IMR-90 (cell line): ENCODE measurements around the gene PAM16. TPM values are rescaled to one million over a fixed set of nuclear protein-coding genes. Genes with fewer than 3 reads are reported as not detected.

Experiments
- ATAC-seq: fragments of 200-7000 bp; cut with Tn5 transposase; 2 replicates; pipeline ENCODE4 v1.9.1; 2020; ENCODE audit warnings: low read depth, mild to moderate bottlenecking, moderate library complexity
- BruUV-seq: library from RNA; stranded (reverse); fragments of 400-500 nt; replicated peaks from 2 replicates; lab custom pipeline; 2021; lab: Mats Ljungman, UMichigan
- CTCF ChIA-PET: fragments of 300-600 bp; formaldehyde crosslinking; extraction: SDS; loops from one replicate; lab custom pipeline; 2021; ENCODE audit warnings: antibody characterized with exemption; lab: Yijun Ruan, JAX
- POLR2A ChIA-PET: fragments of 300-600 bp; sonication (Branson Sonifier 250); formaldehyde crosslinking; loops from one replicate; lab custom pipeline; 2022; ENCODE audit warnings: antibody characterized with exemption; ENCODE audit not compliant: unreplicated experiment; lab: Charles Lee
- DNase-seq: peaks from one replicate; pipeline ENCODE4 v3.0.0; 2013
- H2AFZ ChIP-seq: replicated peaks from 2 replicates; pipeline ENCODE3; 2013; ENCODE audit warnings: low read length, mild to moderate bottlenecking; ENCODE audit not compliant: poor library complexity
- H2AK5ac ChIP-seq: 2 replicates; pipeline ENCODE4 v1.6.1; 2013; ENCODE audit warnings: low read depth, low read length, inconsistent platforms
- H2AK9ac ChIP-seq: replicated peaks from 2 replicates; pipeline ENCODE3; 2013; ENCODE audit warnings: mild to moderate bottlenecking, low read depth, low read length, moderate library complexity; ENCODE audit not compliant: poor library complexity
- H2BK120ac ChIP-seq: 2 replicates; pipeline ENCODE4 v1.6.1; 2013; ENCODE audit warnings: low read depth, low read length, inconsistent platforms
- H2BK15ac ChIP-seq: 3 replicates; pipeline ENCODE4 v1.6.1; 2013; ENCODE audit warnings: low read depth, low read length, inconsistent platforms
- H2BK20ac ChIP-seq: 2 replicates; pipeline ENCODE4 v1.6.1; 2013; ENCODE audit warnings: low read depth, mild to moderate bottlenecking, inconsistent platforms, low read length, moderate library complexity
- H2BK5ac ChIP-seq: 2 replicates; pipeline ENCODE4 v1.6.1; 2013; ENCODE audit warnings: mild to moderate bottlenecking, low read depth, low read length, inconsistent platforms; ENCODE audit not compliant: poor library complexity, severe bottlenecking
- H3K14ac ChIP-seq: replicated peaks from 2 replicates; pipeline ENCODE4 v1.6.1; 2013; ENCODE audit warnings: low read depth, low read length, inconsistent platforms
- H3K18ac ChIP-seq: 2 replicates; pipeline ENCODE4 v1.6.1; 2013; ENCODE audit warnings: low read depth, low read length, control low read depth
- H3K23ac ChIP-seq: 2 replicates; pipeline ENCODE4 v1.6.1; 2013; ENCODE audit warnings: low read depth, low read length, inconsistent platforms
- H3K27ac ChIP-seq: 2 replicates; pipeline ENCODE4 v1.5.1; 2013; ENCODE audit warnings: mild to moderate bottlenecking, control low read depth, low read length; ENCODE audit not compliant: insufficient read depth
- H3K27me3 ChIP-seq: 2 replicates; pipeline ENCODE4 v1.6.1; 2013; ENCODE audit warnings: low read length; ENCODE audit not compliant: control insufficient read depth, insufficient read depth
- H3K36me3 ChIP-seq: 2 replicates; pipeline ENCODE4 v1.6.1; 2013; ENCODE audit warnings: low read length, mixed read lengths; ENCODE audit not compliant: control insufficient read depth, insufficient read depth
- H3K4ac ChIP-seq: 2 replicates; pipeline ENCODE4 v1.6.1; 2013; ENCODE audit warnings: low read depth, low read length, inconsistent platforms
- H3K4me1 ChIP-seq: 2 replicates; pipeline ENCODE4 v1.6.1; 2013; ENCODE audit warnings: low read length, mixed read lengths; ENCODE audit not compliant: control insufficient read depth, insufficient read depth
- H3K4me2 ChIP-seq: 2 replicates; pipeline ENCODE4 v1.6.1; 2013; ENCODE audit warnings: low read depth, mild to moderate bottlenecking, control low read depth, low read length, moderate library complexity
- H3K4me3 ChIP-seq: 2 replicates; pipeline ENCODE4 v1.5.1; 2013; ENCODE audit warnings: low read depth, mild to moderate bottlenecking, control low read depth, low read length, moderate library complexity; ENCODE audit not compliant: insufficient read depth
- H3K56ac ChIP-seq: 2 replicates; pipeline ENCODE4 v1.6.1; 2013; ENCODE audit warnings: low read length, inconsistent platforms; ENCODE audit not compliant: insufficient read depth; ENCODE audit errors: extremely low read depth
- H3K79me1 ChIP-seq, 2 experiments: 2 replicates each; pipeline ENCODE4 v1.6.1; 2013; ENCODE audit warnings: low read length in 2 of 2, inconsistent platforms in 1 of 2, low read depth in 1 of 2
- H3K9ac ChIP-seq: 2 replicates; pipeline ENCODE4 v1.6.1; 2013; ENCODE audit warnings: low read depth, low read length, control low read depth
- H3K9me1 ChIP-seq: 2 replicates; pipeline ENCODE4 v1.6.1; 2013; ENCODE audit warnings: low read length, inconsistent platforms; ENCODE audit not compliant: insufficient read depth
- H3K9me3 ChIP-seq: 2 replicates; pipeline ENCODE4 v1.6.1; 2013; ENCODE audit warnings: low read length; ENCODE audit not compliant: control insufficient read depth, insufficient read depth
- H4K20me1 ChIP-seq: 2 replicates; pipeline ENCODE4 v1.6.1; 2013; ENCODE audit warnings: low read length, inconsistent platforms; ENCODE audit not compliant: insufficient read depth
- H4K5ac ChIP-seq: 2 replicates; pipeline ENCODE4 v1.6.1; 2013; ENCODE audit warnings: mild to moderate bottlenecking, low read depth, low read length, control low read depth
- H4K8ac ChIP-seq, 2 experiments: 2 replicates each; pipeline ENCODE4 v1.6.1; 2013; ENCODE audit warnings: low read depth in 2 of 2, low read length in 2 of 2, control low read depth in 1 of 2, inconsistent platforms in 1 of 2
- H4K91ac ChIP-seq: 2 replicates; pipeline ENCODE4 v1.6.1; 2013; ENCODE audit warnings: low read depth, low read length, inconsistent platforms; ENCODE audit not compliant: insufficient read depth
- BHLHE40 ChIP-seq: fragments of 150-350 bp; IDR thresholded peaks from 2 replicates; pipeline ENCODE4 v1.6.1; 2016; ENCODE audit warnings: mild to moderate bottlenecking, low read depth, low read length
- CHD1 ChIP-seq: IDR thresholded peaks from 2 replicates; pipeline ENCODE4 v1.6.1; 2012; ENCODE audit warnings: low read depth, low read length, improper control_type of control experiment
- FOS ChIP-seq: fragments of 150-350 bp; IDR thresholded peaks from 2 replicates; pipeline ENCODE4 v1.6.1; 2016; ENCODE audit warnings: low read depth, low read length
- POLR2A ChIP-seq: IDR thresholded peaks from 2 replicates; pipeline ENCODE4 v1.6.1; 2012; ENCODE audit warnings: mild to moderate bottlenecking, low read depth, low read length
- RAD21 ChIP-seq: IDR thresholded peaks from 2 replicates; pipeline ENCODE4 v1.6.1; 2012; ENCODE audit warnings: low read length, improper control_type of control experiment
- RCOR1 ChIP-seq: IDR thresholded peaks from 2 replicates; pipeline ENCODE4 v1.6.1; 2012; ENCODE audit warnings: mild to moderate bottlenecking, low read length, improper control_type of control experiment; ENCODE audit not compliant: insufficient replicate concordance
- WGBS, 2 experiments: methylation state at CpG; one replicate each; pipeline versions ENCODE4 v1.1.5 to v1.1.7; 2013; ENCODE audit warnings: missing lambda C conversion rate in 2 of 2; ENCODE audit not compliant: insufficient read length in 1 of 2; ENCODE audit errors: extremely low coverage in 2 of 2; 5-methylcytosine and 5-hydroxymethylcytosine counted together
- dilution Hi-C: fragments of 300-500 bp; cut with HindIII; formaldehyde crosslinking; loops from one replicate; pipeline ENCODE4 v1.14.3; 2018; ENCODE audit warnings: low sequenced_read_pairs; ENCODE audit not compliant: unreplicated experiment
- in situ Hi-C: fragments of 300-500 bp; cut with MboI; formaldehyde crosslinking; loops from 3 replicates; pipeline ENCODE4 v1.14.3; 2019; ENCODE audit warnings: low sequenced_read_pairs, inconsistent platforms, mixed read lengths
- intact Hi-C: fragments of 100-400 bp; cut with micrococcal nuclease; formaldehyde crosslinking; loops from 2 replicates; pipeline ENCODE4 v1.10.0; 2022
- polyA plus RNA-seq, 3 experiments: library from polyadenylated mRNA; depleted of rRNA; stranded (reverse); fragments of >200 nt; gene quantifications; 2 replicates each; pipeline ENCODE4 v1.2.3, GENCODE V29; 2012; ENCODE audit warnings: low replicate concordance in 1 of 3
- total RNA-seq: library from RNA; depleted of rRNA; stranded (reverse); fragments of >200 nt; gene quantifications from 2 replicates; pipeline ENCODE4 v1.2.3, GENCODE V29; 2012
- TF ChIP-seq, protein P1 (sequence below): fragments of 150-350 bp; IDR thresholded peaks from 2 replicates; pipeline ENCODE4 v1.6.1; 2016; ENCODE audit warnings: low read depth, mild to moderate bottlenecking, low read length, moderate library complexity, borderline replicate concordance

Gene PAM16
- total and polyA plus RNA-seq, 2 of the 4 experiments (the other 2 are of a cell fraction), result 17.9 to 48.4 TPM

DNA sequence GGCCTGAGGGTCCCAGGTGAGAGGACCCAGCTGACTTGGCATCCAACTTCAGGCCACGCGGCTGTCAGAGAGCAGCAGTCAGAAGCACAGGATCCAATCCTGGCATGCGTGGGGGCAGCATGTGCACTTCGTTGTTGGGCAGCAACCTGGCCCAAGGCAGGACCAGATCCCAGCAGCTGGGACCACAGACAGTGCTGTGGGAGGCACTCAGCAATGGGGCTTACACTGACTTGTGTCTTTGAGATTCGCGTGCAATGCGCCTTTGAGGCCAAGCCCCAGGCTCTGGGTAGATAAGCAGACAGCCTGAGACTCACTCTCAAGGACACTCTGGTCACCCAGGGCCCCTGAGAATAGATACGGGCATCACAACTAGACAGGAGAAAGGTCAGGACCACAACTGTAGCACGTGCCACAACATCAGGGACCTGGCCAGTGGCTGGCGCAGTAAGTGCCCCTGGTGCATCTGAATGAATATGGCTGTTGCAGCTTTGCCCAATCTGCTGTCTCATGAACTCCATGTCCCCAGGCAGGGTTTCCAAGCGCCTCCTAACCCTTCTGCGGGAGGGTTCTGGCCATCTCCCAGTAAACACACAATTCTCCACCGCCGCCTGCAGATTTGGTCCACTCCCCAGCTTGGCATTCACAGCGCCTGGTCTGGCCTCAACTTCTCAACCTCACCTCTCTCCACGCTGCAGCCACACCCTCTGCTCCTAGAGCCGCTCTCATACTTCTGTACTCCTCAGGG, 3.2 kb downstream of the PAM16 start:
- Histone ChIP-seq H2BK5ac (no peak overlapping the region), H3K14ac (no peak overlapping the region), H3K56ac (no peak overlapping the region), H3K4me2 (no peak overlapping the region), H3K79me1 (peaks cover 33 to 75% of the 10 kb centered on the region in 2 experiments), H2BK20ac (no peak overlapping the region), H3K36me3 (peaks cover 1% of the 10 kb centered on the region; the same call in 1 of the 2 replicates), H3K9ac (no peak overlapping the region), H4K5ac (no peak overlapping the region), H3K27ac (no peak overlapping the region), H2BK120ac (no peak overlapping the region), H3K23ac (no peak overlapping the region), H2BK15ac (no peak overlapping the region), H3K9me3 (no peaks in the 10 kb centered on the region), H3K18ac (no peak overlapping the region), H3K4me3 (no peak overlapping the region), H4K8ac (no peak overlapping the region), H3K9me1 (peaks cover 12% of the 10 kb centered on the region; the same call in 1 of the 2 replicates), H3K4me1 (peaks cover 10% of the 10 kb centered on the region), H2AK9ac (no peak overlapping the region), H4K91ac (no peak overlapping the region), H3K4ac (no peak overlapping the region), H2AFZ (no peak overlapping the region), H2AK5ac (no peak overlapping the region), H3K27me3 (no peaks in the 10 kb centered on the region), H4K20me1 (peaks cover 63% of the 10 kb centered on the region)
- dilution Hi-C loops (no loop called here), intact Hi-C loops (loop anchor here (2.0 kb wide), 1 partner anchor 25 kb away; no protein-coding TSS in a partner anchor), in situ Hi-C loops (no loop called here)
- WGBS, 2 experiments, result 88% methylated on average over 10 of the region's 17 CpGs; no CpG with 5 or more reads in 1 of the 2 experiments
- ChIA-PET POLR2A (no interaction called here), CTCF (no interaction called here)
- DNase-seq, result no peak
- no peak for TF ChIP-seq FOS
- no peak for TF ChIP-seq RCOR1
- no peak for TF ChIP-seq CHD1
- no peak for TF ChIP-seq POLR2A
- TF ChIP-seq, protein P1, sequence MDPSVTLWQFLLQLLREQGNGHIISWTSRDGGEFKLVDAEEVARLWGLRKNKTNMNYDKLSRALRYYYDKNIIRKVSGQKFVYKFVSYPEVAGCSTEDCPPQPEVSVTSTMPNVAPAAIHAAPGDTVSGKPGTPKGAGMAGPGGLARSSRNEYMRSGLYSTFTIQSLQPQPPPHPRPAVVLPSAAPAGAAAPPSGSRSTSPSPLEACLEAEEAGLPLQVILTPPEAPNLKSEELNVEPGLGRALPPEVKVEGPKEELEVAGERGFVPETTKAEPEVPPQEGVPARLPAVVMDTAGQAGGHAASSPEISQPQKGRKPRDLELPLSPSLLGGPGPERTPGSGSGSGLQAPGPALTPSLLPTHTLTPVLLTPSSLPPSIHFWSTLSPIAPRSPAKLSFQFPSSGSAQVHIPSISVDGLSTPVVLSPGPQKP, result no peak
- no peak for TF ChIP-seq RAD21
- no peak for TF ChIP-seq BHLHE40
- no peak for ATAC-seq
- BruUV-seq, result no TSS peak
